Small intestine (tissue), 7 donors: ENCODE results near the gene RPL6. TPM values are rescaled to one million over a fixed set of nuclear protein-coding genes. Genes with fewer than 3 reads are reported as not detected.
"Not testable (repeated sequence)": the region's sequence is repeated elsewhere in the genome, so short reads cannot be mapped to it uniquely, and the experiment has no call there.

Source experiments
- DNase-seq, 2 donors: peaks; one replicate each; pipeline versions ENCODE4 v3.0.0 to v3.0.0-alpha.2; 2013
- FAIRE-seq: peaks from 2 replicates; lab custom pipeline; 2012; peaks lifted over from hg19 to GRCh38; lab: Jason Lieb, UNC
- H3K27ac ChIP-seq, 3 donors: one replicate each; pipeline ENCODE4 v1.5.1; 2013; ENCODE audit warnings: low read length in 2 of 3, mild to moderate bottlenecking in 2 of 3, control low read depth in 1 of 3, inconsistent platforms in 1 of 3, low read depth in 1 of 3, moderate library complexity in 1 of 3
- H3K27me3 ChIP-seq, 3 donors: one replicate each; pipeline ENCODE4 v1.6.1; 2013; ENCODE audit warnings: low read length in 3 of 3, inconsistent platforms in 1 of 3; ENCODE audit not compliant: control insufficient read depth in 3 of 3, insufficient read depth in 3 of 3
- H3K36me3 ChIP-seq, 3 donors: one replicate each; pipeline ENCODE4 v1.6.1; 2013; ENCODE audit warnings: low read length in 3 of 3, inconsistent platforms in 1 of 3, low read depth in 1 of 3, mild to moderate bottlenecking in 1 of 3, moderate library complexity in 1 of 3; ENCODE audit not compliant: control insufficient read depth in 3 of 3, insufficient read depth in 2 of 3
- H3K4me1 ChIP-seq, 3 donors: one replicate each; pipeline ENCODE4 v1.6.1; 2013; ENCODE audit warnings: low read length in 2 of 3, inconsistent platforms in 1 of 3, low read depth in 1 of 3, mild to moderate bottlenecking in 1 of 3, moderate library complexity in 1 of 3; ENCODE audit not compliant: control insufficient read depth in 3 of 3, insufficient read depth in 2 of 3
- H3K4me3 ChIP-seq, 3 donors: one replicate each; pipeline ENCODE4 v1.5.1; 2013; ENCODE audit warnings: low read length in 3 of 3, control low read depth in 1 of 3, inconsistent platforms in 1 of 3, low read depth in 1 of 3, mild to moderate bottlenecking in 1 of 3, moderate library complexity in 1 of 3
- H3K9me3 ChIP-seq, 2 donors: one replicate each; pipeline ENCODE4 v1.6.1; 2013; ENCODE audit warnings: low read depth in 1 of 2, low read length in 1 of 2; ENCODE audit not compliant: control insufficient read depth in 2 of 2, insufficient read depth in 1 of 2
- WGBS, 3 donors: extraction: QIAGEN DNeasy Blood & Tissue Kit; methylation state at CpG; one replicate each; pipeline ENCODE4 v1.1.7; 2013; 5-methylcytosine and 5-hydroxymethylcytosine counted together
- polyA plus RNA-seq, 4 donors: library from polyadenylated mRNA; stranded (reverse) in 3 of 4; unstranded in 1 of 4; fragments of 200-250 nt in 3 of 4; fragments of 120-200 nt in 1 of 4; gene quantifications; one replicate each; pipeline versions ENCODE4 v1.2.1 to v1.2.3, GENCODE V29; 2013
- donor health status: healthy with polysubstance abuse.
- donor health status: control.
- donor health status: control.
- donor health status: Bipolar disorder and iron deficiency.
- donor health status: healthy.

Gene RPL6
- polyA plus RNA-seq, 4 donors: 1,016 to 2,257 (median 1,951) TPM

DNA sequence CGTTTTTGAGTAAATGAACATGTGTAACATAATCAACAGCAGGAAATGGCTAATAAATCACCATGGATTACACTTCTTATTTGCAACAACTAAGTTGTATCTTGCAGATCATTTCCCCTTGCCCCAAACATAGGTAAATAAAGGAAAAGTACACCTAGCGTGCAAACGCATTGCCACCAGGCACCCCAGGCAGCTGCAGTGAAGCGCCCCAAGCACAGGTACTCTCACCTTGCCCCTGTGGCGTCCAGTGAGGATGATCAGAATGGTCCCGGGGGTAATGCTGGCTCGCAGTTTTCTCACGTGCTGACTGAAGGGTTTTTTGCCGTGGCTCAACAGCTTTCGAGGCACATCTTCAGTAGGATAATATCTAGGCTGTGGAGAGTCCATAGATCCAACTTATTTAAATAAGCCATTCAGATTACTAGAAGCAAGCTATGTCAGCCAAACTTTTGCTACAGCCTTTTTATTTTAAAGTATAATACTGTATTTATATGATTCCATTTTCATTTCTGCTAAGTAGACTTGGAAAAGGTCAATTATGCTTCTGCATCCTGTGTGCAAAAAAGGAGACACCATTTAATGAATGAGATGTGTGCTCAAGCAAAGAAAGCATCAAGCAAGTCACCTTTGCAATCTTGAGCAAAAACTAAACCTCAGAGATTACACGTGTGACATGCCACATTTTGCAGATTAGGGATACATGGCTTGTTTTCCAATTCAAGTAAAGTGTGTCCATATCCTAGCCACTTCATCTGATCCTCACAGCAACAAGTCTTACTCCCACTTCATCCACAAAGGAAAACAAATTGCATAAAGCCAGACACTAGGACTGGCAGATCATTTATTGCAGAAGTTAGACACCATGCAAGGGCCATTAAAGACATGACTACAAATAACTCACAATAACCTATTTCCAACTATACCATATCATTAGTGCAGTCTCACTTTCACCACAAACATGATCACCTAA is 2.6 kb downstream of the RPL6 start:
- DNase-seq (no peak), FAIRE-seq (no peak)
- peaks cover 0 to 2% (median 2%) of the 10 kb centered on the region in 3 donors for H3K4me1 ChIP-seq
- H3K27me3 ChIP-seq: no peaks in the 10 kb centered on the region
- peaks cover 12 to 20% (median 16%) of the 10 kb centered on the region in 3 donors for H3K36me3 ChIP-seq
- no peaks in the 10 kb centered on the region for H3K9me3 ChIP-seq
- no peak overlapping the region for H3K27ac ChIP-seq
- no peak overlapping the region for H3K4me3 ChIP-seq
- 77 to 78% (median 77%) methylated on average over 11 of the region's 11 CpGs for WGBS, 3 donors

DNA sequence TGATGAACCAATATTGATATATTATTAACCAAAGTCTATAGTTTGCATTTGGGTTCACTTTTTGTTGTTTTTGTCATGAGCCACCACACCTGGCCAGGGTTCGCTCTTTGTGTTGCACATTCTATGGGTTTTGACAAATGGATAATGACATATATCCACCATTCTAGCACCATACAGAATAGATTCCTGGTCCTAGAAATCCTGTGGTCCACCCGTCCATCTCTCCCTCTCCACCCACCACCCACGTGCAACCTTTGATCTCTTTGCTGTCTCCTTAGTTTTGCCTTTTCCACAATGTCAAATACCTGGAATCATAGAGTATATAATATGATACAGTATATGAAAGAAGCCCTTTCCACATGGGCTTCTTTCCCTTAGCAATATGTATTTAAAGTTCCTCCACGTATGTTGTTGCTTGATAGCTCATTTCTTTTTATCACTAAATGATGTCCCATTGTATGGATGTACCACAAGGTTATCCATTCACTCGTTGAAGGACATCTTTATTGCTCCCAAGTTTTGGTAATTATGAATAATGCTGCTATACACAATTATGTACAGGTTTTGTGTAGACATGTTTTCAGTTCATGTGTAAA is 7.4 kb downstream of the RPL6 start:
- Histone ChIP-seq H3K4me1 (no peaks in the 10 kb centered on the region), H3K27ac (no peak overlapping the region), H3K4me3 (no peak overlapping the region), H3K27me3 (no peaks in the 10 kb centered on the region), H3K9me3 (no peaks in the 10 kb centered on the region), H3K36me3 (peaks cover 12 to 13% (median 12%) of the 10 kb centered on the region in 3 donors)
- WGBS, 3 donors: 36 to 53% (median 39%) methylated on average over 5 of the region's 5 CpGs
- FAIRE-seq: no peak
- DNase-seq: no peak

DNA sequence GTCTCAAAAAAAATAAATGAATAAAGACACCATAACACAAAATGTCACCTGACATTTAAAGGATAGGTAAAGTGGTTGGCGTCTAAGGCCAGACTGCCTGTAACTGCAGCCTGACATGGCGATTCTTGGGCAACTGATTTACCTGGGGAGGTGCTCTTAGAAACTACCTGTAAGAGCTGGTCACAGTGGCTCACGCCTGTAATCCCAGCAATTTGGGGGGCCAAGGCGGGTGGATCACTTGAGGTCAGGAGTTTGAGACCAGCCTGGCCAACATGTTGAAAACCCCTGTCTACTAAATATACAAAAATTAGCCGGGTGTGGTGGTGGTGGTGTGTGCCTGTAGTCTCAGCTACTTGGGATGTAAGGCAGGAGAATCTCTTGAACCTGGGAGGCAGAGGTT is 8.4 kb downstream of the RPL6 start:
- Histone ChIP-seq H3K9me3 (no peaks in the 10 kb centered on the region), H3K4me1 (no peaks in the 10 kb centered on the region), H3K27me3 (no peaks in the 10 kb centered on the region), H3K27ac (no peak overlapping the region), H3K36me3 (peaks cover 7 to 9% (median 8%) of the 10 kb centered on the region in 3 donors), H3K4me3 (no peak overlapping the region)
- no peak for DNase-seq
- no peak for FAIRE-seq
- 91 to 98% (median 93%) methylated on average over 5 of the region's 5 CpGs for WGBS, 3 donors

DNA sequence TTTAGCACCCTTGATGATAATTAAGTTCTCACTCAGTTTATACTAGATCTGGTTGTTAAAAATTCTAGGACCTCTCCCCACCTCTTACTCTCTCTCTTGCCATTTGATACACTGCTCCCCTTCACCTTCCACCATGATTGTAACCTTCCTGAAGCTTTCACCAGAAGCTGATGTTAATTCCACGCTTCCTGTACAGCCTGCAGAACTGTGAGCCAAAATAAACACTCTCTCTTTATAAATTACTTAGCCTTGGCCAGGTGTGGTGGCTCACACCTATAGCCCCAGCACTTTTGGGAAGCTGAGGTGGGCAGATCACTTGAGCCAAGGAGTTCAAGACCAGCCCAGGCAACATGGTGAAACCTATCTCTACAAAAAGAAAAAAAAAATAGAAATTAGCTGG is 16.1 kb downstream of the RPL6 start:
- 47 to 71% (median 58%) methylated on average over 1 of the region's 1 CpG for WGBS, 3 donors
- H3K9me3 ChIP-seq: no peaks in the 10 kb centered on the region
- H3K27ac ChIP-seq: no peak overlapping the region
- no peak for DNase-seq
- H3K4me3 ChIP-seq: no peak overlapping the region
- FAIRE-seq: no peak
- no peaks in the 10 kb centered on the region for H3K36me3 ChIP-seq
- H3K4me1 ChIP-seq: no peaks in the 10 kb centered on the region
- peaks cover 0 to 2% (median 0%) of the 10 kb centered on the region in 3 donors for H3K27me3 ChIP-seq

DNA sequence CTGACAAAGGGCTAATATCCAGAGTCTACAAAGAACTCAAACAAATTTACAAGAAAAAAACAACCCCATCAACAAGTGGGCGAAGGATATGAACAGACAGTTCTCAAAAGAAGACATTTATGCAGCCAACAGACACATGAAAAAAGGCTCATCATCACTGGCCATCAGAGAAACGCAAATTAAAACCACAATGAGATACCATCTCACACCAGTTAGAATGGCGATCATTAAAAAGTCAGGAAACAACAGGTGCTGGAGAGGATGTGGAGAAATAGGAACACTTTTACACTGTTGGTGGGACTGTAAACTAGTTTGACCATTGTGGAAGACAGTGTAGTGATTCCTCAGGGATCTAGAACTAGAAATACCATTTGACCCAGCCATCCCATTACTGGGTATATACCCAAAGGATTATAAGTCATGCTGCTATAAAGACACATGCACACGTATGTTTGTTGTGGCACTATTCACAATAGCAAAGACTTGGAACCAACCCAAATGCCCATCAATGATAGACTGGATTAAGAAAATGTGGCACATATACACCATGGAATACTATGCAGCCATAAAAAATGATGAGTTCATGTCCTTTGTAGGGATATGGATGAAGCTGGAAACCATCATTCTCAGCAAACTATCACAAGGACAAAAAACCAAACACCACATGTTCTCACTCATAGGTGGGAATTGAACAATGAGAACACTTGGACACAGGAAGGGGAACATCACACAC is 19.3 kb downstream of the RPL6 start:
- WGBS, 3 donors: 65 to 90% (median 85%) methylated on average over 2 to 3 of the region's 4 CpGs
- H3K9me3 ChIP-seq, H3K4me1 ChIP-seq, H3K36me3 ChIP-seq, H3K4me3 ChIP-seq, FAIRE-seq, H3K27ac ChIP-seq, DNase-seq, H3K27me3 ChIP-seq: not testable (repeated sequence)

DNA sequence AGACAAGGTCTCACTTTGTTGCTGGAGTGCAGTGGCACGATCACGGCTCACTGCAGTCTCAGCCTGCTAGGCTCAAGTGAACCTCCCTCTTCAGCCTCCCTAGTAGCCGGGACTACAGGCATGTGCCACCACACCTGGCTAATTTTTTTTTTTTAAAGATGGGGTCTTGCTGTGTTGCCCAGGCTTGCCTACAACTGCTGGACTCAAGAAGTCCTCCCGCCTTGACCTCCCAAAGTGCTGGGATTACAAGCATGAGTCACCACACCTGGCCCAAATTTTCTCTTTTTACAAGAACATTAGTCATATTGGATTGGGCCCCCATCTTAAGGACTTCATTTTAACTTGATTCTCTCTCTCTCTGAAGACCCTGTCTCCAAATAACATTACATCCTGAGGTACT is 20.2 kb downstream of the RPL6 start:
- H3K9me3 ChIP-seq: no peaks in the 10 kb centered on the region
- no peak for FAIRE-seq
- WGBS, 3 donors: 83 to 91% (median 89%) methylated on average over 4 of the region's 4 CpGs
- H3K27me3 ChIP-seq: peaks cover 0 to 4% (median 0%) of the 10 kb centered on the region in 3 donors
- DNase-seq: no peak
- no peaks in the 10 kb centered on the region for H3K36me3 ChIP-seq
- H3K4me3 ChIP-seq: no peak overlapping the region
- H3K27ac ChIP-seq: no peak overlapping the region
- H3K4me1 ChIP-seq: no peaks in the 10 kb centered on the region

DNA sequence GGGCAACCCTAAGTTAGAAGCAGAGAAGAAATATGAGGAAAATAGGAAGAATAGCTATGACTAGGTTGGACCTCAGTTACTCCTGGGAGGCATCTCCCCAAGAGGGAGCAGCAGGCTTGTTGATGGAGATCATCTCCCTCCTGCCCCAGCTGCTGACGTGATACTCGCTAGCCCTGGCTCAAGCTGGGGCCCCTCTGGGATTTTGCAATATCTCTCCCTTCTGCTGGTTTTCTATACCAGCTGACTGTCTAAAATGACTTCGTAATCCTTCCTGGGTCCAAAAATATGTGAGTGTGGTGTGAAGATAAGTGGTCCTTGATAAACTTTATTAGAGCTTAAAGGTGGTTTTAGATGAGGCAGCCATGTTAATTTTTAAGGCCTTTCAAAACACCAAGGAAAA is 22.7 kb downstream of the RPL6 start:
- H3K4me3 ChIP-seq: no peak overlapping the region
- peaks cover 0 to 4% (median 0%) of the 10 kb centered on the region in 3 donors for H3K27me3 ChIP-seq
- H3K36me3 ChIP-seq: peaks cover 0 to 2% (median 0%) of the 10 kb centered on the region in 3 donors
- H3K9me3 ChIP-seq: no peaks in the 10 kb centered on the region
- no peaks in the 10 kb centered on the region for H3K4me1 ChIP-seq
- H3K27ac ChIP-seq: no peak overlapping the region
- no peak for FAIRE-seq
- no peak for DNase-seq
- WGBS, 3 donors: 74 to 92% (median 91%) methylated on average over 3 of the region's 3 CpGs

DNA sequence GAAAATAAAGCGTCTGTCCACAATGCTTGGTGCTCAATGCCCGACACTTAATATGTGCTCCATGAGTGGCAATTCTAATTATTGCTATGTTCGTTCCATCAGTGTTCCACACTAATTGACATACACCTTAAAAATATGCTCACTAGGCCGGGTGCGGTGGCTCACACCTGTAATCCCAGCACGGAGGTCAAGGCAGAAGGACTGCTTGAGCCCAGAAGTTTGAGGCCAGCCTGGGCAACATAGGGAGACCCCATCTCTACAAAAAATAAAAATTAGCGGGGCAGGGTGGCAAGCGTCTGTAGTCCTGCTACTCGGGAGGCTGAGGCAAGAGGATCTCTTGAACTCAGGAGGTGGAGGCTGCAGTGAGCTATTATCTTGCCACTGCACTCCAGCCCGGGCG is 26.5 kb downstream of the RPL6 start:
- DNase-seq: no peak
- 85 to 89% (median 89%) methylated on average over 11 of the region's 11 CpGs for WGBS, 3 donors
- Histone ChIP-seq H3K4me3 (peak overlapping the region; percentile 68 to 91 (median 73)), H3K9me3 (no peaks in the 10 kb centered on the region), H3K27ac (peak overlapping the region in 1 of 3 donors; percentile 56), H3K36me3 (peaks cover 0 to 2% (median 0%) of the 10 kb centered on the region in 3 donors), H3K4me1 (peaks cover 0 to 6% (median 2%) of the 10 kb centered on the region in 3 donors), H3K27me3 (no peaks in the 10 kb centered on the region)
- no peak for FAIRE-seq
